NB4 (cell line): ENCODE results near the gene SLC25A25.
"Not testable (repeated sequence)": the region's sequence is repeated elsewhere in the genome, so short reads cannot be mapped to it uniquely, and the experiment has no call there.

Experiments used
- MAX ChIP-seq: IDR thresholded peaks from 2 replicates; pipeline ENCODE4 v1.6.1; 2011; ENCODE audit warnings: low read depth, low read length
- TF ChIP-seq, protein P1 (sequence below): IDR thresholded peaks from one replicate; pipeline ENCODE4 v1.5.1; 2012; ENCODE audit warnings: low read depth, low read length

DNA sequence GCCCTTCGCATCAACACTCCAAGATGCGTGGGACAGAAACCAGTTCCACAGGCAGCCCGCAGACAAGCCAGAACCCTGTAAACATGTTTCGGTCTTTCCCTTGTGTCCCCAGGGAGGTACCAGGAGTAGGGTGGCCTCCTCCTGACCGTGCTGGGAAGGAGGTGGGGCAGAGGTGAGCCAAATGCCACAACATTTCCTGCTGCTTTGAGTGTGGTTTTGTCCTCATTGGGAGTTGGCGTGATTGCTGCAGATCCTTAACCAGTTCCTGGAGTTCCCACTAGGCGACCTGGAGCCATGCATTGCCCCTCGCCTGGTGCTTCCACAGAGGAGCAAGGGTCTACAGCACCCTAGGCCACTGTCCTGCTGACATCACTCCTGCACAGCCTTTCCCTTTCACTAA, 67.5 kb downstream of the SLC25A25 start:
- not testable (repeated sequence) for TF ChIP-seq MAX
- TF ChIP-seq, protein P1, sequence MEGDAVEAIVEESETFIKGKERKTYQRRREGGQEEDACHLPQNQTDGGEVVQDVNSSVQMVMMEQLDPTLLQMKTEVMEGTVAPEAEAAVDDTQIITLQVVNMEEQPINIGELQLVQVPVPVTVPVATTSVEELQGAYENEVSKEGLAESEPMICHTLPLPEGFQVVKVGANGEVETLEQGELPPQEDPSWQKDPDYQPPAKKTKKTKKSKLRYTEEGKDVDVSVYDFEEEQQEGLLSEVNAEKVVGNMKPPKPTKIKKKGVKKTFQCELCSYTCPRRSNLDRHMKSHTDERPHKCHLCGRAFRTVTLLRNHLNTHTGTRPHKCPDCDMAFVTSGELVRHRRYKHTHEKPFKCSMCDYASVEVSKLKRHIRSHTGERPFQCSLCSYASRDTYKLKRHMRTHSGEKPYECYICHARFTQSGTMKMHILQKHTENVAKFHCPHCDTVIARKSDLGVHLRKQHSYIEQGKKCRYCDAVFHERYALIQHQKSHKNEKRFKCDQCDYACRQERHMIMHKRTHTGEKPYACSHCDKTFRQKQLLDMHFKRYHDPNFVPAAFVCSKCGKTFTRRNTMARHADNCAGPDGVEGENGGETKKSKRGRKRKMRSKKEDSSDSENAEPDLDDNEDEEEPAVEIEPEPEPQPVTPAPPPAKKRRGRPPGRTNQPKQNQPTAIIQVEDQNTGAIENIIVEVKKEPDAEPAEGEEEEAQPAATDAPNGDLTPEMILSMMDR: not testable (repeated sequence)
